Neutrophil (primary cell): ENCODE measurements around the gene UROC1.

Experiments
- H3K27ac ChIP-seq: fragments of 200-600 bp; sonication (generic); 2 replicates; pipeline ENCODE4 v1.5.1; 2016; ENCODE audit warnings: mild to moderate bottlenecking, moderate library complexity
- H3K27me3 ChIP-seq: fragments of 200-600 bp; sonication (generic); 2 replicates; pipeline ENCODE4 v1.6.0; 2016; ENCODE audit warnings: mild to moderate bottlenecking
- H3K36me3 ChIP-seq: fragments of 200-600 bp; sonication (generic); 2 replicates; pipeline ENCODE4 v1.5.1; 2017
- H3K4me1 ChIP-seq, 2 experiments: fragments of 200-600 bp in 1 of 2; sonication (generic) in 1 of 2; 1 replicate in 1 of 2; 2 replicates in 1 of 2; pipeline versions ENCODE4 v1.5.1 to v1.6.1; 2013 to 2016; ENCODE audit warnings: low read depth in 1 of 2, low read length in 1 of 2, mild to moderate bottlenecking in 1 of 2, moderate library complexity in 1 of 2; ENCODE audit not compliant: control insufficient read depth in 1 of 2, insufficient read depth in 1 of 2
- H3K4me3 ChIP-seq, 2 experiments: fragments of 200-600 bp in 1 of 2; sonication (generic) in 1 of 2; 1 replicate in 1 of 2; 2 replicates in 1 of 2; pipeline ENCODE4 v1.5.1; 2013 to 2016; ENCODE audit warnings: low read depth in 1 of 2, low read length in 1 of 2, mild to moderate bottlenecking in 1 of 2, moderate library complexity in 1 of 2
- H3K9me3 ChIP-seq: fragments of 200-600 bp; sonication (generic); 2 replicates; pipeline ENCODE4 v1.5.1; 2016
- TF ChIP-seq, protein P1 (sequence below): fragments of 200-600 bp; sonication (generic); IDR thresholded peaks from 2 replicates; pipeline ENCODE4 v1.5.1; 2016; ENCODE audit warnings: antibody characterized with exemption

The UROC1 gene

GRCh38 chr3:126518779-126519177, 1.2 kb upstream of the UROC1 start:
- H3K36me3 ChIP-seq, result no peaks in the 10 kb centered on the region
- TF ChIP-seq, protein P1, sequence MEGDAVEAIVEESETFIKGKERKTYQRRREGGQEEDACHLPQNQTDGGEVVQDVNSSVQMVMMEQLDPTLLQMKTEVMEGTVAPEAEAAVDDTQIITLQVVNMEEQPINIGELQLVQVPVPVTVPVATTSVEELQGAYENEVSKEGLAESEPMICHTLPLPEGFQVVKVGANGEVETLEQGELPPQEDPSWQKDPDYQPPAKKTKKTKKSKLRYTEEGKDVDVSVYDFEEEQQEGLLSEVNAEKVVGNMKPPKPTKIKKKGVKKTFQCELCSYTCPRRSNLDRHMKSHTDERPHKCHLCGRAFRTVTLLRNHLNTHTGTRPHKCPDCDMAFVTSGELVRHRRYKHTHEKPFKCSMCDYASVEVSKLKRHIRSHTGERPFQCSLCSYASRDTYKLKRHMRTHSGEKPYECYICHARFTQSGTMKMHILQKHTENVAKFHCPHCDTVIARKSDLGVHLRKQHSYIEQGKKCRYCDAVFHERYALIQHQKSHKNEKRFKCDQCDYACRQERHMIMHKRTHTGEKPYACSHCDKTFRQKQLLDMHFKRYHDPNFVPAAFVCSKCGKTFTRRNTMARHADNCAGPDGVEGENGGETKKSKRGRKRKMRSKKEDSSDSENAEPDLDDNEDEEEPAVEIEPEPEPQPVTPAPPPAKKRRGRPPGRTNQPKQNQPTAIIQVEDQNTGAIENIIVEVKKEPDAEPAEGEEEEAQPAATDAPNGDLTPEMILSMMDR, result no peak
- no peaks in the 10 kb centered on the region for H3K9me3 ChIP-seq
- peaks cover 22% of the 10 kb centered on the region for H3K27me3 ChIP-seq
- no peak overlapping the region for H3K4me3 ChIP-seq
- H3K27ac ChIP-seq, result no peak overlapping the region
- H3K4me1 ChIP-seq, result peaks cover 8 to 18% of the 10 kb centered on the region in 2 experiments

GRCh38 chr3:126517986-126518778, 609 bp upstream of the UROC1 start:
- peaks cover 16% of the 10 kb centered on the region for H3K27me3 ChIP-seq
- peaks cover 3 to 12% of the 10 kb centered on the region in 2 experiments for H3K4me1 ChIP-seq
- no peak overlapping the region for H3K27ac ChIP-seq
- H3K4me3 ChIP-seq, result no peak overlapping the region
- H3K36me3 ChIP-seq, result no peaks in the 10 kb centered on the region
- TF ChIP-seq, protein P1, result no peak
- H3K9me3 ChIP-seq, result no peaks in the 10 kb centered on the region

DNA sequence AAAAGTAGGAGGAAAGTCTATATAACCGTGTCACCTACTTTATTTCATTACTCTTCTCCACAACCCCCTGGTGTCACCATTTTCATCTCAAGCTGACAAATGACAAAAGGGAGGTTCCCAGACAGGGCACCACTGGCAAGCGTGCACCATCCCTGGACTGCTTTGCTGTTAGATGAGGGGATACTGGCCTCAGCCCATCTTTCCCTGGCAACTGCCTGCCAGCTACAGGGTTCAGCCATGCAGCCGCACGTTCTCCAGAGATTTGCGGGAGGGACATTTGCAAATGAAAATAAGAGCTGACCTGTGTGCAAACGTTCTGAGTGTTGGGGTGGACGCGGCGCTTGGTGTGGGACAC, 660 bp downstream of the UROC1 start:
- H3K27ac ChIP-seq, result no peak overlapping the region
- H3K9me3 ChIP-seq, result no peaks in the 10 kb centered on the region
- H3K4me3 ChIP-seq, result no peak overlapping the region
- no peaks in the 10 kb centered on the region for H3K4me1 ChIP-seq
- peaks cover 9% of the 10 kb centered on the region for H3K27me3 ChIP-seq
- TF ChIP-seq, protein P1, result no peak
- no peaks in the 10 kb centered on the region for H3K36me3 ChIP-seq

GRCh38 chr3:126516152-126516935, 1.2 kb downstream of the UROC1 start:
- TF ChIP-seq, protein P1, result no peak
- Histone ChIP-seq H3K36me3 (no peaks in the 10 kb centered on the region), H3K27ac (no peak overlapping the region), H3K27me3 (peaks cover 9% of the 10 kb centered on the region), H3K9me3 (no peaks in the 10 kb centered on the region), H3K4me1 (no peaks in the 10 kb centered on the region), H3K4me3 (no peak overlapping the region)

DNA sequence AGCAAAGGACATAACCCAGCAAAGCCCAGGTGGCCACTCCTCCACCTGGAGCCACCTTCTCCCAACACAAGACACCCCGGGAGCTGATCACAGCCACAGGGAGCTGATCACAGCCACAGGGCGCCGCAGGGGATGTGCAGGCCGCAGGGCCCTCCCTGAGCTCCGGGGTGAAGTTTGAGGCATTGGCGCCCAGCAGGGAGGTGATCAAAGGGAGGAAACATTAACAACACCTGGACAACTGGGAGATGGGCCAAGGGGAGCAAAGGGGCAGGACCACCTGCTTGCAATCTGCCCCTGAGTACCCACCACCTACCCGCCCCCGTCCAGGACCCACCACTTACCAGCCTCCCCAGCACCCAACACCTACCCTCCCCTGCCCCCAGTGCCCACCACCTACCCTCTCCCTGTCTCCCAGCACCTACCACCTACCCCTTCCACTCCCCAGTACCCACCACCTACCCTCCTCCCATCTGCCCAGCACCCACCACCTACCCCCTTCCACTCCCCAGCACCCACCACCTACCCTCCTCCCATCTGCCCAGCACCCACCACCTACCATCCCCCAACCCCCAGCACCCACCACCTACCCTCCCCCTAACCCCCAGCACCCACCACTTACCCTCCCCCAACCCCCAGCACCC, 2.4 kb downstream of the UROC1 start:
- H3K27ac ChIP-seq, result no peak overlapping the region
- H3K4me1 ChIP-seq, result no peaks in the 10 kb centered on the region
- no peaks in the 10 kb centered on the region for H3K36me3 ChIP-seq
- H3K9me3 ChIP-seq, result no peaks in the 10 kb centered on the region
- TF ChIP-seq, protein P1, result no peak
- H3K4me3 ChIP-seq, result no peak overlapping the region
- peaks cover 9% of the 10 kb centered on the region for H3K27me3 ChIP-seq
